Gastroesophageal sphincter (tissue), 4 donors: ENCODE results near the gene TMEM174. TPM values are rescaled to one million over a fixed set of nuclear protein-coding genes. Genes with fewer than 3 reads are reported as not detected.

Experiments
- ATAC-seq: fragments of 150-250 bp; one replicate; pipeline ENCODE4 v1.9.1; 2016; ENCODE audit warnings: mild to moderate bottlenecking, moderate library complexity
- H3K27ac ChIP-seq, 4 donors: fragments of 200-600 bp; sonication (generic) in 3 of 4; 1 replicate in 3 of 4; 2 replicates in 1 of 4; pipeline ENCODE4 v1.5.1; 2016 to 2019
- H3K27me3 ChIP-seq: fragments of 200-600 bp; sonication (generic); one replicate; pipeline ENCODE4 v1.5.1; 2019
- H3K36me3 ChIP-seq, 2 donors: fragments of 200-600 bp; sonication (generic); one replicate each; pipeline ENCODE4 v1.5.1; 2019; ENCODE audit warnings: control low read depth in 1 of 2
- H3K4me1 ChIP-seq, 3 donors: fragments of 200-600 bp; sonication (generic); 1 replicate in 2 of 3; 2 replicates in 1 of 3; pipeline ENCODE4 v1.5.1; 2016 to 2019; ENCODE audit warnings: control low read depth in 2 of 3
- H3K4me3 ChIP-seq, 2 donors: fragments of 200-600 bp; sonication (generic); one replicate each; pipeline ENCODE4 v1.5.1; 2019; ENCODE audit warnings: mild to moderate bottlenecking in 1 of 2, moderate library complexity in 1 of 2
- H3K9me3 ChIP-seq, 3 donors: fragments of 200-600 bp; sonication (generic); one replicate each; pipeline ENCODE4 v1.5.1; 2017 to 2019; ENCODE audit warnings: control low read depth in 2 of 3
- EP300 ChIP-seq: sonication (generic); formaldehyde crosslinking; IDR thresholded peaks from one replicate; pipeline ENCODE4 v1.6.1; 2017; ENCODE audit warnings: antibody characterized with exemption, mild to moderate bottlenecking
- POLR2A ChIP-seq, 2 donors: fragments of 450-650 bp; IDR thresholded peaks; one replicate each; pipeline ENCODE4 v1.6.1; 2017; ENCODE audit warnings: antibody characterized with exemption in 2 of 2, mild to moderate bottlenecking in 2 of 2, moderate library complexity in 1 of 2
- POLR2AphosphoS5 ChIP-seq: sonication (generic); formaldehyde crosslinking; IDR thresholded peaks from one replicate; pipeline ENCODE4 v1.6.1; 2017; ENCODE audit warnings: antibody characterized with exemption
- WGBS, 2 donors: methylation state at CpG; one replicate each; pipeline ENCODE4 v1.1.5; 2018; ENCODE audit warnings: low coverage in 1 of 2; 5-methylcytosine and 5-hydroxymethylcytosine counted together
- total RNA-seq, 4 donors: library from RNA; depleted of rRNA; stranded (reverse); fragments of >200 nt; gene quantifications; one replicate each; pipeline ENCODE4 v1.1.0, GENCODE V29; 2016
- TF ChIP-seq, protein P1 (sequence below), 4 experiments: fragments of 200-600 bp in 2 of 4; fragments of 450-650 bp in 2 of 4; sonication (generic) in 1 of 4; IDR thresholded peaks; one replicate each; pipeline ENCODE4 v1.5.1; 2017 to 2019; ENCODE audit warnings: antibody characterized with exemption in 4 of 4, mild to moderate bottlenecking in 2 of 4, moderate library complexity in 2 of 4

The TMEM174 gene
- total RNA-seq, 4 donors from 2014 or later = not detected

DNA sequence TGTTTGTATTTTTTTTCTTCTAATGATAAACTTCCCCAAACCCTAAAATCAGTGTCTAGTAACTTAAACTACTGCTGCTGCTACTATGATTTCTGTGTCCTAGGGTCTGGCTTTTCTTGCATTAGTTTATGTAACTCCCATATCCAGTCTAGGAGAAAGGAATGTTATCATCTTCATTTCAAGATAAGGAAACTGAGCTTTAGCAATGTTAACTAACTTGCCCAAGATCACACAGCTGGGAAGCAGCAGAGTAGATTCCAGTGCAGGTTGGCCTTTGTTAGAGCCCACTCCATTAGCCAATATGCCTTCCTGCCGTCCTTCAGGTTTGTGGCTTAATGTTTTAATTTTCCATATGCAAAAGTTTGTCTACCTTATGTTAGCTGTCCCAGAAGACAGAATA is 42.2 kb upstream of the TMEM174 start:
- no peaks in the 10 kb centered on the region for H3K4me1 ChIP-seq
- no peaks in the 10 kb centered on the region for H3K9me3 ChIP-seq
- no peak for TF ChIP-seq POLR2AphosphoS5
- TF ChIP-seq POLR2A (IDR thresholded peaks at IDR 0.05) = no peak
- TF ChIP-seq, protein P1, sequence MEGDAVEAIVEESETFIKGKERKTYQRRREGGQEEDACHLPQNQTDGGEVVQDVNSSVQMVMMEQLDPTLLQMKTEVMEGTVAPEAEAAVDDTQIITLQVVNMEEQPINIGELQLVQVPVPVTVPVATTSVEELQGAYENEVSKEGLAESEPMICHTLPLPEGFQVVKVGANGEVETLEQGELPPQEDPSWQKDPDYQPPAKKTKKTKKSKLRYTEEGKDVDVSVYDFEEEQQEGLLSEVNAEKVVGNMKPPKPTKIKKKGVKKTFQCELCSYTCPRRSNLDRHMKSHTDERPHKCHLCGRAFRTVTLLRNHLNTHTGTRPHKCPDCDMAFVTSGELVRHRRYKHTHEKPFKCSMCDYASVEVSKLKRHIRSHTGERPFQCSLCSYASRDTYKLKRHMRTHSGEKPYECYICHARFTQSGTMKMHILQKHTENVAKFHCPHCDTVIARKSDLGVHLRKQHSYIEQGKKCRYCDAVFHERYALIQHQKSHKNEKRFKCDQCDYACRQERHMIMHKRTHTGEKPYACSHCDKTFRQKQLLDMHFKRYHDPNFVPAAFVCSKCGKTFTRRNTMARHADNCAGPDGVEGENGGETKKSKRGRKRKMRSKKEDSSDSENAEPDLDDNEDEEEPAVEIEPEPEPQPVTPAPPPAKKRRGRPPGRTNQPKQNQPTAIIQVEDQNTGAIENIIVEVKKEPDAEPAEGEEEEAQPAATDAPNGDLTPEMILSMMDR (IDR thresholded peaks at IDR 0.05) = no peak
- TF ChIP-seq EP300 = no peak
- no peak for ATAC-seq
- WGBS, 2 donors = 69 to 83% methylated on average over 1 of the region's 1 CpG
- no peaks in the 10 kb centered on the region for H3K36me3 ChIP-seq
- no peak overlapping the region for H3K4me3 ChIP-seq
- peaks cover 8% of the 10 kb centered on the region for H3K27me3 ChIP-seq
- H3K27ac ChIP-seq = no peak overlapping the region

DNA sequence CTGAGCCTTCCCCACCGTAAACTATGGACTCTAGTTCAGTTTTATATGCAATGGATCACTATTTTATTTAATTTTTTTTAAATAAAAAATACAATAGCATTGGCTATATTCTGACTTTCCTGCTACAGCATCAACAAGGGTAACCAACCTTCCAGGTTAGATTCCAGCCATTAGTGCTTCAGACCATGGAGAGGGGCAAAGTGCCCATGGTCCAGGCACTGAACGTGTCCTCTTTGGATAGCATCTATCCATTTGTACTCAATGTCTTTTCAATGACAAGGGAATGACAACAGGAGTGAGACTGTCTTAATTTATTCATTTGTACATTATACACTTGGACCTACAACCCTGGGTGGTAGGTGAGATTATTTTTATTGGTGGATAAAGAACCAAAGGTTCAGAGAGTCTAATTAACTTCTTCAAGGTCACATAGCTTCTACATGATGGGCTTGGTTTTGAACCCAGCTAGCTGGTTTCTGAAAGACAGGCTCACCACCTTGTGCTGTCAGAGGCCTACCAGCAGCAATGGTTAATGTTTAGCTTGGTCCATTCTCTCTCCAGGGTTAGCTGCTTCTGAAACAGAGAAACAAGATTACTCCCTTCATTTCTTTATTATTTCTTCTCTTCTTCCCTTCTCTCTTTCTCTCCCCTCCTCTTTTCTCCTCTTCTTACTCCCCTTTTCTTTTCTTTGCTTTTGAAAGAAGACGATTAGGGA is 41.1 kb upstream of the TMEM174 start:
- Histone ChIP-seq H3K4me3 (no peak overlapping the region), H3K4me1 (no peaks in the 10 kb centered on the region), H3K36me3 (no peaks in the 10 kb centered on the region), H3K27me3 (peaks cover 18% of the 10 kb centered on the region), H3K9me3 (no peaks in the 10 kb centered on the region), H3K27ac (no peak overlapping the region)
- WGBS, 2 donors = 68 to 82% methylated on average over 3 of the region's 3 CpGs
- no peak for TF ChIP-seq EP300
- no peak for ATAC-seq

DNA sequence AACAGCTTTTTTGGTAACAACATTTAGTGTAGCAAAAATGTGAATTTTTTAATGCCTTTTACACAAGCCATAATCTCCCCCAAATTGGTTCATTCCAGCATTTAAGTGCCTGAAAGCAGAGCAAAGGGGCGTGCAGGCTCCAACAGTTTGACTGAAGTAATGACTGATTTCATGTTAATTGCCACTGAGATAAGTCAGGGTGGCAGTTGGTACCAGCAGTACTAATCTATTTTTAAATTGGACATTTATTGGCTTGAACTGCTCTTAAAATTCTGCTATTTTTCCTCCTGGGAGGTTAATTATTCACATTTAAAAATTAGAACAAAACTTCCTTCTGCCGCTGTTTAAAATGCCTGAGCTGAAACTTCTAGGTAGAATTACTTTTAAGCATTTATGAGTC is 40.2 kb upstream of the TMEM174 start:
- Histone ChIP-seq H3K4me1 (no peaks in the 10 kb centered on the region), H3K36me3 (no peaks in the 10 kb centered on the region), H3K27ac (no peak overlapping the region), H3K9me3 (no peaks in the 10 kb centered on the region), H3K27me3 (peaks cover 27% of the 10 kb centered on the region), H3K4me3 (no peak overlapping the region)
- TF ChIP-seq EP300 (no peak), POLR2AphosphoS5 (no peak), POLR2A (IDR thresholded peaks at IDR 0.05) (no peak)
- TF ChIP-seq, protein P1 (IDR thresholded peaks at IDR 0.05) = no peak
- WGBS, 2 donors = 63 to 84% methylated on average over 2 of the region's 2 CpGs
- ATAC-seq = no peak

DNA sequence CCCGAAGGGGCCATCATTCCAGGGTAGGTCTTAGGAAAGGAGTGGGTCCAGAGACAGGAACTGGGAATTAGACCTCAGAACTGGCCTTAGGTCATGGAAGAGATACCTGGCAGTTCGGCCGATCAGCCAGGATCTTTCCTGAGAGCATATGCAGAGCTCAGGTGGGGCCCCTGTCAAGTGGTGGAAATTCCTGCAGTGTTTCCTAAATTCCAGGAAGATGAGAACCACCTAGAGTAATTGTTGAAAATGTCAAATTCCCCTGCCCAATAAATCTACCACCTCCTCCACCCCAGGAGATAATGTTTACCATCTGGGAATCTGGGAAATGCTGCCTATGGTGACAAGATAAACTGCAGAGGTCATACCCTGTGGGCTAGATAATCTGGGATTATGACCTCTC is 38.0 kb upstream of the TMEM174 start:
- H3K36me3 ChIP-seq = no peaks in the 10 kb centered on the region
- H3K9me3 ChIP-seq = no peaks in the 10 kb centered on the region
- peaks cover 27% of the 10 kb centered on the region for H3K27me3 ChIP-seq
- WGBS, 2 donors = 87% methylated on average over 3 of the region's 3 CpGs; no CpG with 5 or more reads in 1 of the 2 donors
- no peak for TF ChIP-seq EP300
- TF ChIP-seq POLR2A (IDR thresholded peaks at IDR 0.05) = no peak
- TF ChIP-seq, protein P1 (IDR thresholded peaks at IDR 0.05) = no peak
- TF ChIP-seq POLR2AphosphoS5 = no peak
- ATAC-seq = no peak
- H3K4me3 ChIP-seq = no peak overlapping the region
- H3K27ac ChIP-seq = no peak overlapping the region
- H3K4me1 ChIP-seq = no peaks in the 10 kb centered on the region

DNA sequence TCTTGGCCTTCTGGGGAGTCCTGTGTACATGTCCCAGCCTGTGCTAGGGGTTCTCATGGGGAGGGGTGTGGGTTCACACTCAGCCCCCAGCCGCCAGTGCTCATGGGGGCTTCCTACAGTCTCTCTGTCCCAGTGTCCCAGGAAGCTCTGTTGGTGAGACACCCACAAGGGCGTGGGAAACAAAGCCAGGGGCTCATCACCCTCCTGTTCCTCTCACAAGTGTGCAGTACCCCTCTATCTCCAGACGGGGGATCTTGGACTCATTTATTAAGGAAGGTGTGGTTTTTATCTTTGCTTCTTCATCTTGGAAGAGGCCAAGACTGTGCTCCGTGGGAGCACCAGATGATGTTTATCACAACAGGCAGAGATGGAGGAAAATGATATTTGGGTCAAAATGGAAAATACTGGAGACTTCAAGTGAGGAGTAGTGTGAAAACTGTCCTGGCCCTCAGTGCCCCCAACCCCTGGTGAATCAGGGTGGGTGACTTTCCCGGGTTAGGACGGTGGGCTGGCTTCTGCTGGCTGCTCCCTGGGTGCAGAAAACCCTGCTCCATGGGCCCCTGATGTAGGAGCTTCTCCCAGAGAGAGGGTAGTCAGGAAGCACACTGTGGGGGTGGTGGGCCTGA is 37.5 kb upstream of the TMEM174 start:
- no peak for ATAC-seq
- Histone ChIP-seq H3K9me3 (no peaks in the 10 kb centered on the region), H3K27me3 (peaks cover 27% of the 10 kb centered on the region), H3K36me3 (no peaks in the 10 kb centered on the region), H3K4me3 (no peak overlapping the region), H3K27ac (no peak overlapping the region), H3K4me1 (no peaks in the 10 kb centered on the region)
- WGBS, 2 donors = 40% methylated on average over 1 of the region's 6 CpGs; no CpG with 5 or more reads in 1 of the 2 donors
- no peak for TF ChIP-seq POLR2A (IDR thresholded peaks at IDR 0.05)
- TF ChIP-seq POLR2AphosphoS5 = no peak
- TF ChIP-seq EP300 = no peak
- TF ChIP-seq, protein P1 (IDR thresholded peaks at IDR 0.05) = no peak
